Fibroblast of skin of left quadriceps (primary cell): Measurements from ENCODE around the gene ELANE.

Experiments
- DNase-seq, 2 experiments: peaks; one replicate each; pipeline ENCODE4 v3.0.0-alpha.2; 2013; ENCODE audit warnings: low read depth in 2 of 2

ELANE gene

DNA sequence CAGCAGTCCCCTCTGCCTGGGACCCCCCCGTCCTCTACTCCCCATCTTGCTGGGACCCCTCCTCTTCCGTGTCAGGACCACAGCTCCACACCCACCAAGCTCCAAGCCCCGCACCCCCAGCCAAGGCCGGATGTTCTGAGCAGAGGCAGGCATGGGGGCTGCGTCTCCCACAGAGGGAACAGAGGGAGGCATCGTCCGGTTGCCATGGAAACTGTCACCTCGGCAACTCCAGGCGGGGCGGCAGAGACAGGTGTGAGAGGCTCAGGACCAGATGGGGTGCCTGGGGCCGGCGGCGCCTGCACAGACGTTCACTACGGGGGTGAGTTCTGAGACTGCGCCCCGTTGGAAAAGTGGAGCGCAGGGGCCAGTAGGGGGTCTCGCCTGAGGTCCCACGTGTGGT is 46.6 kb downstream of the ELANE start:
- no peak for DNase-seq

DNA sequence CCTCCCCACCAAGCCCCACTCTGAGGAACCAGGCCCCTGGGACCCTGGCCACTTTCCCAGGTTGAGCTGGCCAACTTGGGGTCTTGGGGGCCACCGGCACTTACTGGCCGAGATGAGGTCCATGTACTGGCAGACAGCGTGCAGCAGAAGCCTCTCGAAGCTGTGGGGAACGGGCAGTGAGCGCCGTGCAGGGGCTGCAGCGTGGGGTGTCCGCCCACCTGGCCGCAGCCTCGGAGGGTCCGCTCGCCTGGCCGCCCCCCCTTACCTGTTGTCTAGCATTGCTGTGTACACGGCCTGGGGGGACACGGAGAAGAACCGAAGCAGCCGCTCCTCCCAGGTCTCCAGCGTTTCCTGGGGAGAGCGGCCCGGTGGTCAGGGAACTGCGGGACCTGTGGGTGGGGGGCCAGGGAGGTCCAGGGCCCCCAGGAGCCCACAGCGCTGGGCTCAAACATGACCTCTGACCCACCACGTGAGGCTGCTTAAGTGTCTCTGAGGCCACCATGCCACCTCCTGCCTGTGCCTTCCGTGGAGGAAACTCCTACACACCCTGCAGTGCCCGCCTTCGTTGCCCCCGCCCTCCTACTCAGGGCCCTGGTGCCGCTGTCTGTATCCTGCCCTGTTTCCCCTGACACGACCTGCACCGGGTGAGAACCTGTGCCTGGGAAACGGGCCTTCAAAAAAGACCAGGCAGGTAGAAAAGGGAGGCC is 47.4 kb downstream of the ELANE start:
- no peak for DNase-seq

GRCh38 chr19:900043-900301 is 47.9 kb downstream of the ELANE start:
- DNase-seq = no peak

- DNase-seq = no peak
These were observed 48.4 kb downstream of the ELANE start for GRCh38 chr19:900302-901111.

DNA sequence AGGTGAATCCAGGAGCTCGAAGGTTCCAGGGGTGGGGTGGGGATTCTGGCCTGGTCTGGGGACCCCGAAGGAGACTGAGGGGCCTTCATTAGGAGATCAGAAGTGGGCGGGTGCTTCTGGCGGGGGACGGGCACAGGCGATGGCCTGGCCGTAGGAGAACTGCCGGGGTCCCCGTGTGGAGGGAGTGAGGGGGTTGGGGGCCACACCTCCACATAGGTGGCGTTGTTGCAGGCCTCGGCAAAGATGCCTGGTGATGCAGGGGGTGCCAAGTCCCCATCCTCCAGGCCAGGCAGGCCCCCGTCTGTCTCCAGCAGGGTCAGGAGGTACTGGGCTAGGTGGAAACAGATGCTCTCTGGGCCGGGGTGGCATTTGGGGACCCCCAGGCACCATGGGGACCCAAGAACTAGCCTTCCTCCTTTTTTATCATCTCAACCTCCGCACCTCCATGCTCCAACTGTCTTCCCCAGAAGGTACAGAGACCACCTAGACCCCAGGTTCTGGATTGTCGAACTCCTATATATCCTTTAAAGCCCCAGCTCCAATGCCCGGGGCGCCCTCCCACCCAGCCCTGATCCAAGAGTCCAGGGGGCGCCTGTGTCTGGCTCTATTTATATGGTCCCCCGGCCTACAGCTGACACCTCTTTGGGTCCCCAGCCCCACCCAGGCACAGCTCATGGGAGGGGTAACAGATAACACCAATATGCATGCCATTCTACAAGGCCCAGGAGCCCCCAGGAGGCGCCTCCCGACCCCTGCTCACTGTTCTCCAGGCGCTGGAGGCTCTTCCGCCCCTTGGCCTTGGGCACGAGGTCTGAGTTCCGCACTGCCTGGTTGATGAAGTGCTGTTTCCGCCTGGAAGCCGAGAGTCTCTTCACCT is 49.4 kb downstream of the ELANE start:
- DNase-seq = no peak

GRCh38 chr19:902093-902370 is 49.9 kb downstream of the ELANE start:
- no peak for DNase-seq

- no peak for DNase-seq
These were observed 50.5 kb downstream of the ELANE start for GRCh38 chr19:902446-903226.

- DNase-seq = no peak
These were observed 51.2 kb downstream of the ELANE start for GRCh38 chr19:903266-903797.

- no peak for DNase-seq
These were observed 52.4 kb downstream of the ELANE start for GRCh38 chr19:904545-904944.
